HG02571 (cell line): Measurements from ENCODE around the gene ACIN1.

ENCODE experiments used
- ATAC-seq: cut with Tn5 transposase; IDR thresholded peaks from one replicate; pipeline ENCODE4 v1.9.1; 2021; ENCODE audit warnings: mild to moderate bottlenecking, moderate library complexity; ENCODE audit not compliant: unreplicated experiment

The ACIN1 gene

DNA sequence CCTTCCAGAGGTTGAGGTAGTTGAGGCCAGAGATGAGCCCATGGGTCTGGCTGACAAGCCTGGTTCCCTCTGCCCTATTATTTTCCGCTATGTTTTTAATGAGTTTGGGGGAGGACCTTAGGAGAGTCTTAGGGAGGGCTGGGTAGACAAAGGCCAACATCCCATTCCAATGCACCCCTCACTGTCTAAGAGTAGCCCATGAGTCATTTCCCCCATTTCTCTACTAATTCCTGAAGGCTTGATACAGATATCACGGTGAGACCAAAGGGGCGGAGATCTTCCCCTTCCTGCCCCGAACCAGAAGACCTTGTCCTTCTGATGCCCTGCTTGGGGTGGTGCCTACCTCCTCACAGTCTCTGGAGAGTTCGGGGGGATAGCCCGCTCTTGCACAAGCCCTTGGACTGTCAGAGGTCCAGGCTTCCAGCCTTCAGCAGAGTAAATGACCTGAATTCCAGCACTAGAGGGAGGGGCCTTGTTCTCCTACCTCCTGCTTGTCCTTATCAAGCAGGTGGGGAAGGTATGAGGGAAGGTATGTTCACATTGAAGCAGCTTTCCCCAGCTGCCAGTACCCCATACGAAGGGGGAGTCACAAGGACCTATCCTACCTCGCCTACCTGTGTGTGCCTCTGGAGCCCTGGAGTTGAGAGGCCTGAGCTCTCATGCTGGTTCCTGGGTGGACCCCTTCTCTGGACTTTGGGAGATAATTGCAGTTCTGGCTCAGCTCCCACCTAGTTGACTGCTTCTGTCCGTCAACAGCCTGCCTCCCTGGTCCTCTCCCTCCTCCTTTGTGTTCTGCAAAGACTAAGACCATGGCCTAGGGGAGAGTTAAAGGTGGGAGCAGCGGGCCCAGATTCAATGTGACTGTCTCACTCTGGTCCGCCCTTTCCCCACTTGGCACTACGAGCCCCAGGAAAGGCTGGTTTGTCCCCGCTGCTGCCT, 49.2 kb downstream of the ACIN1 start:
- ATAC-seq = no peak

DNA sequence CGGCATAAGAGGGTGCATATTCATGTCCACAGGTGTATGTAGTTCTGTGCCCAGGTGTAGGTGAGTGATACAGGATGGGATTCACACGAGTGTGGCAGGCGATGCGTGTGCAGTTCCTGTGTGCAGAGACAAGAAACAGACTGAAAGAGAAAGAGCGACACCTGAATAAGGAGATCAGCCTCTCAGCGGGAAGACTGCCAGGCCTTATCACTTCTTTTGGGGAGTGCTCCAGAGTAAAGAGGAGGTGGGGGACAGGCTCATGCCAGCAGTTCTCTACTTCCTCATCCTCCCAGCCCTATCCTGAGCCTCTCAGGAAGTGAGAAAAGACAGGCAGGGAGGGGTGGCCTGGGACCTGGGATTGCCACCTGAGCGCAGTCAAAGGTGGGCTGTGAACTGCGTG, 50.1 kb downstream of the ACIN1 start:
- no peak for ATAC-seq

DNA sequence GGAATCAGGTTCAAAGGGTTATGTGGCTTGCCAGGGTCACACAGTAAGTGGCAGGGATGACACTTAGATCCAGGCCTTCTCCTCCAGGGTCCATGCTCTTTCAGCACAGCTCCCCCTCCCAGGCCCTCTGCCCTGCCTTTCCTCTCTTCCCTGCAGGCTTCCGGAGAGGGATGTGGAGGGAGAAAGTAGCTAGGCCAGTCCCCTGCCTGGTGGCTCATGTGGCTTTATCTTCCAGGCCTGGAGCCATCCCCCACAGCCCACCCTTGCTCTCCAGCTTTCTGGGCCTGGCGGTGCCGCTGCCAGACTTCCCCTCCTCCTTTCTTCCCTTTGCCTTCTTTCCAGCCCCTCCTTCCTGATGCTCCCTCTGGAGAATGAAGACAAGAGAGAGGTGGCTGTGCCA, 51.2 kb downstream of the ACIN1 start:
- no peak for ATAC-seq

DNA sequence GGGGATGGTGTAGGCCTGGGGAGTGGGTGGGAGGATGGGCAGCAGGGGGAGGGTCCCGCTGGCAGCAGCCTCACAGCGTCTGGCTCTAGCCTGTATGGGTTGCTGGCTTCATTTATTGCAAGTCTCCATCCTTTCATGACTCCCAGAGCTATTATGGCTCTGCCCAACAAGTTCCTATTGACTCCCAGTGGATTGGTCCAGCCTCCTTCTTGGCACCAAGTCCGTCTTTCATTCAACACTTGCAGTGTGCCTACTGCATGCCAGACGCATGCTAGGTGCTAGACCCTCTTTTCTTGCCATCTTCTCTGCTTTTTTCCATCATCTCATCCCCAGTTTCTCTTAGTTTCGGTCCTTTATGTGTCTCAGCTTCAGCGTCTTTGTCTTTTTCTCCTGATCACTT, 51.8 kb downstream of the ACIN1 start:
- no peak for ATAC-seq

DNA sequence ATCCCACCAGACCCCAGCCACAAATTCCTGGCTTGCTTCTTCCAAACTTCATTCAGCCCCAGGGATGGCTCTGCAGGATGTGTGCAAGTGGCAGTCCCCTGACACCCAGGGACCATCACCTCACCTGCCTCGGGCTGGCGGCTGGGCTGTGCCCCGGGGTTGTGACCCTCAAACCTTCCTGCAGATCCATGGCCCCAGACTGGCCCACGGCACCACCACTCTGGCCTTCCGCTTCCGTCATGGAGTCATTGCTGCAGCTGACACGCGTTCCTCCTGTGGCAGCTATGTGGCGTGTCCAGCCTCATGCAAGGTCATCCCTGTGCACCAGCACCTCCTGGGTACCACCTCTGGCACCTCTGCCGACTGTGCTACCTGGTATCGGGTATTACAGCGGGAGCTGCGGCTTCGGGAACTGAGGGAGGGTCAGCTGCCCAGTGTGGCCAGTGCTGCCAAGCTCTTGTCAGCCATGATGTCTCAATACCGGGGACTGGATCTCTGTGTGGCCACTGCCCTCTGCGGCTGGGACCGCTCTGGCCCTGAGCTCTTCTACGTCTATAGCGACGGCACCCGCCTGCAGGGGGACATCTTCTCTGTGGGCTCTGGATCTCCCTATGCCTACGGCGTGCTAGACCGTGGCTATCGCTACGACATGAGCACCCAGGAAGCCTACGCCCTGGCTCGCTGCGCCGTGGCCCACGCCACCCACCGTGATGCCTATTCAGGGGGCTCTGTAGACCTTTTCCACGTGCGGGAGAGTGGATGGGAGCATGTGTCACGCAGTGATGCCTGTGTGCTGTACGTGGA, 52.6 kb downstream of the ACIN1 start, which contains the start of gene PSMB11:
PSMB11 (plus strand) TSS at position 51 of the 804 bp plus-strand sequence; CDS start at position 65, 14 bp downstream.
- ATAC-seq = no peak

DNA sequence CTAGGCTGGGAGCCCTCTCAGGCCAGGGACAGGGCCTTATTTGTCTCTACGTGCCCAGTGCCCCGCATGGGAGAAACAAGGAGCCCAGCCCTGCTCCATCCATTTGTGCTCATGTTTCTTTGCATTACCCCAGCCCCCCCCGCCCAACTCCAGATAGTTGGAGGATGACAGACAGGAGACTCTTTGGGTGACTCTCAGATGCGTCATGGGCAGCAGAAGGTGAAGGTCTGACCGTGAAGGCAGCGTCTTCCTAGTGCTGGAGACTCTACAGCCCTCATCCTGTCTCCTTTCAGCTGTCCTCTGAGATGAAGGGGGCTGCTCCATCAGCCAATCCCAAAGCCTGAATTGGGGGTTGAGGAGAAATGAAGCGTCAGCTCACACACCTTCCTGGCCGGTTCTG, 53.2 kb downstream of the ACIN1 start:
- no peak for ATAC-seq

DNA sequence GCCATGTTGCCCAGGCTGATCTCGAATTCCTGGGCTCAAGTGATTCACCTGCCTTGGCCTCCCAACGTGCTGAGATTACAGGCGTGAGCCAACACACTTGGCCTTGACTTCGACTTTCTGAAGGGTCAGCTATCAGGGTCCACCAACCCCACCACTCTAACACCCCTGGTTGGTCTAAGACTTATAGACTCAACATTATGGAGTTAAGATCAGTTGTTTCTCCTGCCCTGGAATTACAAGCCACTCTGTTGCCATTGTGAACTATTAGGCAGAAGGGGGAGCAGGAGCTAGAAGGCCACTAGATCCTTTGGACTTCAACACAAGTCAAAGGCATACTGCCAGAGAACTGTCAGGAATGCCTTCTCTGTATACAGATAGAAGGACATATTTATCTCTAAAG, 54.8 kb downstream of the ACIN1 start:
- ATAC-seq = no peak

DNA sequence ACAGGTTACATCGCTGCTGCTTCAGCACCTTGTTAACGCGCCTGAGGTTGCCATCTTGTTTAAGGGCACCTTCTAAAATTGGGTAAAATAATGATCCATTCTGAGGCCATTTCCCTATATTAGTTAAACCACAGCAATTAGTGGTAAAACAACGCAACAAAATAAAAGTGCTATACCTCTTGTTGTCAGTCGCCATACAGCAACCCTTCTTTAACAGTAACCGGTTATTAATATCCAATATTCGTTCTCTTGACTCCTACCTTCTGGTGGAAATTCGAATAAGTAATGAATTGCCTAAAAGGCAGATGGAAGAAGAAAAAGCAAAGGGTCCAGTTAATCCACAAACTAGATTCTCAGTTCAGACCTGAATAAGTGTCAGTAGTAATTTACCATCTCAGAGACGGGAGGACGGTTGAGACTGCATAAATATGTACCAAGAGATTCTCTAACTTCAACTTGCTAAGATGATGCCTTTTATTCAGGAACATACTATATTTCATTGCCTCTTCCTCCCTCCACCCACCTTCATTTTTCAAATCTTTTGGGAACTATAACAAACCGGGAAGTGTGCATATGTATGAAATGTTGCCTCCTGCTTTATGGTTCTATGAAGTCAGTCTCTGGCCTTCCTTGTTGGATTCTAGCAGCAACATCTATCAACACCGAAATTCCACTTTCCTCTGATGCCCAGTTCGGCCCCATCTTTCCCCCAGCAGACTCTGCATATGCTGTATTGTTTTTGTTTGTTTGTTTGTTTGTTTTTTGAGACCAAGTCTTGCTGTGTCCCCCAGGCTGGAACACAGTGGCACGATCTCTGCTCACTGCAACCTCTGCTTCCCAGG, 59.4 kb downstream of the ACIN1 start:
- ATAC-seq = no peak

DNA sequence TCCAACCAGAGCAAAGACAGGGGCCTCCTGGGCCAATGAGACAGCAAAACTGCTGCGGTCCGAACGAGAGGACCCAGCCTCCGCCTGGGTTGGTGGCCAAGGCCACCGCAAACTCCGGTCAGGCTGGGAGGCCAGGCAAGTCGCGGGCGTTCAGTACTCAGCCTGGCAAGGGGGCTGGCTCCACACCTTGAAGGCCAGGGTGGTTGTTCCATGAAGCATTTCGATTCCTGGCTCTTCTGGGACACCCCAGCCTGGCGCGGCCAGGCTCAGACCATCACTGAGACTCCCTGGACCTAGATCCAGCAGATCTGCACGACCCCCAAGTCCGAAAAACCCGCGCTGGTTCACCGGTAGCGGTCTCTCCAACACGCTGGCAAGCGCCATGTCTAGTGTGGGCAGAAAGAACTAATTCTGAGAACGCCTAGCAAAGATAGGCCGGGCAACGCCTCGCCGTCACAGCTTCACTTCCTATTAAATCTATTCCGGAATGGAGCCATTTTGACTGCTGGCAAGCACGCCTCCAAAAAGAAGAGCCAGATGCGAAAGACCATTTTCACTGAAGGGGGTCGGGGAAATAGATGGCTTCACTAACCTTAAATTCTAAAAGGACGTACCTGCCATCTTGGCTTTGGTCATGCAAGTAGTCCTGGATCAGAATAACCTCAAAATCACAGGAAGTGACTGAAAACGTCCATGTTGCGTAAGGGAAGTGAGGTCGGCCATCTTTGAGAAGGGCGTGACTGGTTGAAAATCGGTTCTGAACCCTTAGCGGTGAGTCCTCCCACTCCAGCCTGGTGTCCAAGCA, 60.2 kb downstream of the ACIN1 start, which contains the start of gene PSMB5:
PSMB5 (minus strand) TSS at position 403 of the 805 bp plus-strand sequence; CDS start at position 384, 19 bp downstream.
- ATAC-seq = peak; percentile 94

DNA sequence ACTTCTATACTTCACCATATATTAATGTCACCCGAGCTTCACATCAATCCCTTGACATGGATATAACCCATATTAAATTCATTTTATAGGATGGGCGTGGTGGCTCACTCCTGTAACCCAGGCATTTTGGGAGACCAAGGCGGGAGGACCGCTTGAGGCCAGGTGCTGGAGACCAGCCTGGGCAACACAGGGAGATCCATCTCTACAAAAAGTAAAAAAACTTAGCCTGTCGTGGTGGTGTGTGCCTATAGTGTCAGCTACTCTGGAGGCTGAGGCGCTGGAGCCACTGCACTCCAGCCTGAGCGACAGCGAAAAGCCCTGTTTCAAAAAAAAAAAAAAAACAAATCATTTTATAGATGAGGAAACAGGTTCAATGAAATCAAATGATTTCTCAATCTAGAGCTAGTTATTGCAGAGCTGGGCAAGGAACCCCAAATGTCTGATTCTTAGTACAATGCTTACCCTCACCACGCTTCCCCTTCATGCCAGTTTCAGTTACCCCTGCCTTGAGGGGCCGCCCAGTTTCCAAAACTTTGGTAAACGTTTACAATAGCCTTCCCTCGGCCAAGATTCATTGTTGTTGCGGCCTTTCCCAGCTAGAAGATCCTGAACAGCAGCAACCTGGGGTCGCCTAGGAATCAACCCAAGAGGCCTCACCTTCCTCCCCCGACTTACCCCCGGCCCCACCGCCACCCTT, 61.0 kb downstream of the ACIN1 start:
- ATAC-seq = peak; percentile 6

DNA sequence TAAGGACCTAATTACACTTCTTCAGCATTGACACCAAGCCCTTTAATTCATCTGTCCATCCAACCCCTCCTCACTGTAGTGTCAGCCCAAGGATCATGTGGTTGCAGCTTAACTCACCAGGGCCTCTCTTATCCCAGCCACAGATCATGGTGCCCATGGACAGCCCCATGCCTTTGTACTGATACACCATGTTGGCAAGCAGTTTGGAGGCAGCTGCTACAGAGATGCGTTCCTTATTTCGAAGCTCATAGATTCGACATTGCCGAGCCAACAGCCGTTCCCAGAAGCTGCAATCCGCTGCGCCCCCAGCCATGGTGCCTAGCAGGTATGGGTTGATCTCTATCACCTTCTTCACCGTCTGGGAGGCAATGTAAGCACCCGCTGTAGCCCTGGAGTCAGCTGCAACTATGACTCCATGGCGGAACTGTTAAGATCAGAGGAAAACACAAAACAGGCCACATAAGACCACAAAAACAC, 61.6 kb downstream of the ACIN1 start:
- ATAC-seq = no peak

DNA sequence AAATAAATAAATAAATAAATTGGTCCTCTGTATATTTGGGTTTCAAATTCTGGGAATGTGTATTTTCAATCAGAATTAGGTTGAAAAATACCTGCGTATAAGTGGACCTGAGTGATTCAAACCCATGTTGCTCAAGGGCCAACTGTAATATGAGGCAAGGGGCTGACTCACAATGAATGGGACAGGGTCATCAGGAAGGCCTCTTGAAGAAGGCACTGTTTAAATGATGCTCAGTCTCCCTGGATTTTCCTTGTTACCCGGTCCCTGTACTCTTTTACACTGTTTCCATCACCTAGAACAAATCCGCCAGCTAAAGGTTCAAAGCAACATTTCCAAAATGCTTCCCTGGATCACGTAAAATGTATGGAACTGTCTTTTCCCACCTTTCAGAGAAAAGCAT, 64.0 kb downstream of the ACIN1 start:
- ATAC-seq = no peak

DNA sequence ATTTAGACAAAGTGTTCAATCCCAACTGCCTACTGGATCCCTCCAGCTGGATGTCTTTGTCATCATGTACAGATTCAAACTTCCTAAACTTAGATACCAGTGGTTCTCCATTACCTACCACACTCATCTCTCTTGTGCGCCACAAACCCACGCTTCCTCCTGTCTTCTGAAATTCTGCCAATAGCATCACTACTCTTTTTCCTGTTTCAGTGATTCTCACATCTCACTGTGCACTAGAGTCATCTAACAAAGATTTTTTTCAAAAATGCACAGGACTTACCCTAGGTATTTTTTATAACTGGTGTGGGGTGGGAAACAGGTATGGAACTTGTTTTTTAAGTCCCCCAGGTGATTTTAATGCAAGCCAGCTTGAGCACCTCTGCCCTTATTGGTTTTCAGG, 66.1 kb downstream of the ACIN1 start:
- ATAC-seq = no peak

DNA sequence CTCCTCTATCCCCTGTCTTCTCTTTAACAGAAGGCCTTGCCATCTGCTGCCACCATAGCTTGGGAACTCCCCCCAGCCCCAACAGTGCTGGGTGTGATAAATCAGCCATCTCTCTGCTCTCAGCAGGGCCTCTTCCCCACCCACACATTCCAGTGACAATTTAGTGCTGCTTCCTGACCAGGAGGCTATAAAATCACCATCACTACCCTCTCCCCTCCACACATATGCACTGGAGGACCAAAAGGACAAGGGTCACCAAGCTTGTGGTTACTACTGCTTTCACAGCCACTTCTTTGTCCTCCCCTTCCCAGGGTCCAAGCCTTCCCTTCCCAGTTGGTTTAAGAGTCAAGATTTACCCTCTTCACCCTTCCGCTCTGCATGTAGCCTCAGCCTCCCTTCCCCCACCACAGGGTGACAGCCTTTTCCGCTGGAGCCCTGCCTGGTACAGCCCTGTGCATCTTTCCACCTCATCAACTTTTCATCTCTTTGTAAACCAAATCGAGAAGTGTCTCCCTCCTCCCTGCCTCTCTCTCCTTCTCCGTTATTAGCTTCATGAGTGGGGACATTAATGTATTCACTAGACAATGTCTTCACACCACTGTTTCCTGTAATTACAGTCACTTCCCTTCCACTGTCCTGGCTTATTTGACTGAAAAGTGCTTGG, 69.7 kb downstream of the ACIN1 start:
- no peak for ATAC-seq

DNA sequence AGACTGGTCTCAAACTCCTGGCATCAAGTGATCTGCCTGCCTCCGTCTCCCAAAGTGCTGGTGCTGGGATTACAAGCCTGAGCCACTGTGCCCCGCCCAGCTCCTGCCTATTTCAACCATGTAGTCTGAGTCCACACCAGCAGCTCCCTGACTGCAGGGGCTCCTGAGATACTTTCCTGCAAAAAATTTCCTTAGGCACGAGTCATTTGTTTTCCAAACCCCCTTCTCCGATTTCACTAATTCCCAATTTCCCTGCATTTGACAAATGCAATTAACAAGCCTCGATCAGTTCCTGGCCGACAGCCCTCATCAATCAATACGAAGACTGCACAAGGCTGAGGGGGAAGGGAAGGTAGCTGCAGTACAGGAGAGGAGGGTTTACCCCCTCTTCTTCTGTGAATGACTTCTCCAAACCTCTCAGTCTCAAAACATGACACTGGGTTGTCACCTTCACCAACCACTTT, 70.3 kb downstream of the ACIN1 start:
- no peak for ATAC-seq

DNA sequence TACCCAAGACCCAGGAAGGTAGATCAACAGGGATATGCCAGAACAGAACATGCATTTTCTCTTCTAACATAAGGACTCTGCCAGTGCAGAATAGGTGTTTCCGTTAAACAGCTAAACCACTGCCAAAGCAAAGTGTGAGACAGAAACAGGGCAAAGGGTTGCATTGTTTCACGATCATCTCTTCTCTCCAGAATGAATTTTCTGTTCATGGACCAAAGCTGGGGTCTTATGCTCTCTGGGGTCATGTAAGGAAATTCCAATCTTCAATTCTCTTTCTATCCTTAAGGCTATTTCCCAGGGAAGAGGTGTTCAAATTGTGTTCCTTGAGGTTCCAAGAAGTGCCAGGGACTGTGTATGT, 71.2 kb downstream of the ACIN1 start:
- no peak for ATAC-seq

DNA sequence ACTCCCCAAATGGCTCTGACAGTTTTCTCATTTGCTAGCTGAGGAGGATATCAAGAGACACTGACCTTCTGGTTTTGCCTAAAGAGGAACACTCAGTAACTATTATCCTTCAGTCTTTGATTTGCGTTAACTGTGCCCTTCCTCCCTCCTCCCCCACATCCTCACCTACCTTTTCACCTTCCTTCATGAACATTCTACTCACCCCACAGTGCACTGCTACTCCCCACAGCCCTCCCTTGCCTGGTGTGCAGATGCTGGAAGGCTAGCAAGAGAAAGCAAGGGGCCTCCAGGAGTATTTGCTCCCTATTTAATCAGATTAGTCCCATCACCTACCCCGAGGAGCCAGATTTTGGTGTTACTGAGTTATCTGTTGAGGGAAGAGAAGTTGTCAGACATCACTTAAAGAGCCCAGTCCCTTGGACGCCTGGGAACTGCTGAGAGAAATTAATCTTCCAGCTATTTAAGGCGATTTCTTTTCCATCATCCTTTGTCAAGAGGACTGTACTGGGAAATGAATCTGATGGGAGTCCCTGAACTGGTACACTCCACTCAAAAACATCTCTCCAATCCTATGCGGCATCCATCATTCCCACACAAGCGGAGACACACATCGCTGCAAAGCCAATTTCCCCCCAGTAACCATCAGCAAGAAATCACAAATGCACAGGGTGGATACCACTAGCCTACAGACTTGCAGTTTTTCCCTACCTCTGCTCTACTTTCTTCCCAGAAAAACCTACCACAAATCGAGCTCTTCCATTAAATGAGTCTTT, 71.7 kb downstream of the ACIN1 start:
- no peak for ATAC-seq

DNA sequence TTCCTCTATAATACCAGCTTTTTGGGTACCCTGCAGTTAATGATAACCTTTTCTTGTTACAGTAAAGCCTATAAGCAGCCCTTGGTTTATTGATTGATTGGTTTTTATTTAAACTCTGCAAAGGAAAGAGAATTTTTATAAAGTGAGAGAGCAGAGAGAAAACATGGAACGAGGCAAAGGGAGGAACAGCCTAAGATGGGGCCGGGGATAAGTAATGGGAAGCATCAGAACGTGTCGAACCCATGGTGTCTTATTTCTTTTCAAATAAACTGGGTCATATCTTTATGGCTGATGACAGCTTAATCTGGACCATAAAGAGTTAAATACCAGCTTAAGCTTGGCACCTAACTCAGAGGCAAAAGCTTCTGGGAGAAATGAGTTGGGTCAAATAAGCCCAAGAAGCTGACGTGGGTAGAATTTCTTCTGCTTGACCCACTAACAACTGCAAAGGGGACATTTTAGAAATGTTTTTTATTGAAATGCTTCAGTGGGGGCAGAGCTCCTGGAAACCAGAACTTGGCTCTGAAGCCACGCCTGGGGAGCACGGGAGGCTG, 73.0 kb downstream of the ACIN1 start:
- no peak for ATAC-seq
